ENCODE measurements around the gene OTOF. TPM values are rescaled to one million over a fixed set of nuclear protein-coding genes. Genes with fewer than 3 reads are reported as not detected.

Gene OTOF
- total RNA-seq, 2 experiments from 2014 or later = 22.2 to 23.7 TPM

GRCh38 chr2:26483516-26483915, 5.6 kb upstream of the OTOF start:
- H3K36me3 Mint-ChIP-seq (ENCODE audit: low read depth) = no peaks in the 10 kb centered on the region
- DNase-seq = no peak
- H3K4me3 Mint-ChIP-seq = no peak overlapping the region
- no peak overlapping the region for H3K27ac Mint-ChIP-seq
- peaks cover 5% of the 10 kb centered on the region for H3K27me3 Mint-ChIP-seq
- H3K9me3 Mint-ChIP-seq = no peaks in the 10 kb centered on the region
- H3K4me1 Mint-ChIP-seq = peaks cover 14% of the 10 kb centered on the region
- ChIA-PET POLR2A (no interaction called here), CTCF (no interaction called here)

- Mint-ChIP-seq H3K4me1 (peaks cover 16% of the 10 kb centered on the region), H3K27ac (no peak overlapping the region), H3K36me3 (ENCODE audit: low read depth) (no peaks in the 10 kb centered on the region), H3K9me3 (no peaks in the 10 kb centered on the region), H3K4me3 (no peak overlapping the region), H3K27me3 (peaks cover 5% of the 10 kb centered on the region)
- no peak for DNase-seq
- POLR2A ChIA-PET = no interaction called here
- CTCF ChIA-PET = no interaction called here
Measured at GRCh38 chr2:26483027-26483326, 5.1 kb upstream of the OTOF start.

GRCh38 chr2:26482211-26483026, 4.5 kb upstream of the OTOF start:
- Mint-ChIP-seq H3K4me1 (peaks cover 17% of the 10 kb centered on the region), H3K36me3 (ENCODE audit: low read depth) (no peaks in the 10 kb centered on the region), H3K27ac (no peak overlapping the region), H3K4me3 (no peak overlapping the region), H3K27me3 (peaks cover 5% of the 10 kb centered on the region), H3K9me3 (no peaks in the 10 kb centered on the region)
- no peak for DNase-seq
- ChIA-PET POLR2A (no interaction called here), CTCF (no interaction called here)

- no peak overlapping the region for H3K27ac Mint-ChIP-seq
- ChIA-PET CTCF (no interaction called here), POLR2A (no interaction called here)
- no peak overlapping the region for H3K4me3 Mint-ChIP-seq
- H3K9me3 Mint-ChIP-seq = no peaks in the 10 kb centered on the region
- peaks cover 12% of the 10 kb centered on the region for H3K4me1 Mint-ChIP-seq
- H3K36me3 Mint-ChIP-seq (ENCODE audit: low read depth) = no peaks in the 10 kb centered on the region
- no peak for DNase-seq
- peaks cover 5% of the 10 kb centered on the region for H3K27me3 Mint-ChIP-seq
Measured at GRCh38 chr2:26481706-26482105, 3.8 kb upstream of the OTOF start.

GRCh38 chr2:26480566-26481423, 2.9 kb upstream of the OTOF start:
- no peak overlapping the region for H3K4me3 Mint-ChIP-seq
- ChIA-PET CTCF (no interaction called here), POLR2A (no interaction called here)
- peaks cover 5% of the 10 kb centered on the region for H3K27me3 Mint-ChIP-seq
- no peaks in the 10 kb centered on the region for H3K9me3 Mint-ChIP-seq
- no peak overlapping the region for H3K27ac Mint-ChIP-seq
- no peak for DNase-seq
- H3K36me3 Mint-ChIP-seq (ENCODE audit: low read depth) = no peaks in the 10 kb centered on the region
- H3K4me1 Mint-ChIP-seq = peaks cover 10% of the 10 kb centered on the region

- no peak for DNase-seq
- Mint-ChIP-seq H3K4me1 (peaks cover 10% of the 10 kb centered on the region), H3K4me3 (no peak overlapping the region), H3K27me3 (peaks cover 2% of the 10 kb centered on the region), H3K27ac (no peak overlapping the region), H3K36me3 (ENCODE audit: low read depth) (no peaks in the 10 kb centered on the region), H3K9me3 (no peaks in the 10 kb centered on the region)
- ChIA-PET CTCF (no interaction called here), POLR2A (no interaction called here)
Measured at GRCh38 chr2:26479789-26480565, 2.1 kb upstream of the OTOF start.

- Mint-ChIP-seq H3K4me1 (peaks cover 12% of the 10 kb centered on the region), H3K4me3 (no peak overlapping the region), H3K27me3 (peaks cover 2% of the 10 kb centered on the region), H3K9me3 (no peaks in the 10 kb centered on the region), H3K27ac (no peak overlapping the region), H3K36me3 (ENCODE audit: low read depth) (no peaks in the 10 kb centered on the region)
- POLR2A ChIA-PET = interaction anchor here (1.6 kb wide), 1 partner anchor 8 kb away, joined by 5 read pairs; no protein-coding TSS in a partner anchor
- CTCF ChIA-PET = interaction anchor here (1.8 kb wide), 1 partner anchor 25 kb away, joined by 5 read pairs; no protein-coding TSS in a partner anchor
- DNase-seq = no peak
Measured at GRCh38 chr2:26479131-26479788, 1.3 kb upstream of the OTOF start.

GRCh38 chr2:26478366-26478765, 442 bp upstream of the OTOF start:
- no peaks in the 10 kb centered on the region for H3K36me3 Mint-ChIP-seq (ENCODE audit: low read depth)
- H3K27ac Mint-ChIP-seq = no peak overlapping the region
- H3K9me3 Mint-ChIP-seq = no peaks in the 10 kb centered on the region
- H3K4me1 Mint-ChIP-seq = peaks cover 12% of the 10 kb centered on the region
- no peak overlapping the region for H3K4me3 Mint-ChIP-seq
- peaks cover 2% of the 10 kb centered on the region for H3K27me3 Mint-ChIP-seq
- ChIA-PET CTCF (interaction anchor here (0.9 to 1.8 kb wide), 3 partner anchors 9 to 26 kb away, joined by 3 to 5 read pairs (median 5); no protein-coding TSS in a partner anchor), POLR2A (interaction anchor here (1.6 to 1.7 kb wide), 2 partner anchors 8 to 13 kb away, joined by 4 to 5 read pairs; no protein-coding TSS in a partner anchor)
- DNase-seq = no peak

GRCh38 chr2:26477126-26477910, 606 bp downstream of the OTOF start:
- CTCF ChIA-PET = interaction anchor here (0.9 to 1.8 kb wide), 4 partner anchors 8 to 100 kb away, joined by 3 to 5 read pairs (median 5); no protein-coding TSS in a partner anchor
- peaks cover 12% of the 10 kb centered on the region for H3K4me1 Mint-ChIP-seq
- peaks cover 4% of the 10 kb centered on the region for H3K36me3 Mint-ChIP-seq (ENCODE audit: low read depth)
- H3K27ac Mint-ChIP-seq = peak overlapping the region; percentile 75
- H3K27me3 Mint-ChIP-seq = no peaks in the 10 kb centered on the region
- H3K4me3 Mint-ChIP-seq = peak overlapping the region; percentile 78
- POLR2A ChIA-PET = interaction anchor here (0.8 to 1.7 kb wide), 4 partner anchors 9 to 24 kb away, joined by 3 to 5 read pairs (median 4); no protein-coding TSS in a partner anchor
- DNase-seq = peak; percentile 56
- no peaks in the 10 kb centered on the region for H3K9me3 Mint-ChIP-seq

GRCh38 chr2:26475832-26476501, 2.0 kb downstream of the OTOF start:
- ChIA-PET POLR2A (no interaction called here), CTCF (no interaction called here)
- Mint-ChIP-seq H3K27ac (no peak overlapping the region), H3K4me3 (no peak overlapping the region), H3K27me3 (no peaks in the 10 kb centered on the region), H3K4me1 (peaks cover 12% of the 10 kb centered on the region), H3K36me3 (ENCODE audit: low read depth) (peaks cover 15% of the 10 kb centered on the region), H3K9me3 (peaks cover 6% of the 10 kb centered on the region)
- DNase-seq = no peak

- H3K27me3 Mint-ChIP-seq = no peaks in the 10 kb centered on the region
- peaks cover 12% of the 10 kb centered on the region for H3K4me1 Mint-ChIP-seq
- H3K4me3 Mint-ChIP-seq = no peak overlapping the region
- POLR2A ChIA-PET = no interaction called here
- H3K27ac Mint-ChIP-seq = no peak overlapping the region
- no peak for DNase-seq
- H3K36me3 Mint-ChIP-seq (ENCODE audit: low read depth) = peaks cover 22% of the 10 kb centered on the region
- CTCF ChIA-PET = no interaction called here
- peaks cover 6% of the 10 kb centered on the region for H3K9me3 Mint-ChIP-seq
Measured at GRCh38 chr2:26475037-26475436, 2.9 kb downstream of the OTOF start.
